Non-pigmented ciliary epithelial cell (primary cell): ENCODE measurements around the gene GLS.
"Not testable (repeated sequence)": the region's sequence is repeated elsewhere in the genome, so short reads cannot be mapped to it uniquely, and the experiment has no call there.

Experiments used
- DNase-seq: peaks from one replicate; pipeline ENCODE4 v3.0.0-alpha.2; 2010; ENCODE audit warnings: low read depth

Gene GLS

GRCh38 chr2:190856985-190857384, 23.6 kb upstream of the GLS start:
- DNase-seq, result no peak

DNA sequence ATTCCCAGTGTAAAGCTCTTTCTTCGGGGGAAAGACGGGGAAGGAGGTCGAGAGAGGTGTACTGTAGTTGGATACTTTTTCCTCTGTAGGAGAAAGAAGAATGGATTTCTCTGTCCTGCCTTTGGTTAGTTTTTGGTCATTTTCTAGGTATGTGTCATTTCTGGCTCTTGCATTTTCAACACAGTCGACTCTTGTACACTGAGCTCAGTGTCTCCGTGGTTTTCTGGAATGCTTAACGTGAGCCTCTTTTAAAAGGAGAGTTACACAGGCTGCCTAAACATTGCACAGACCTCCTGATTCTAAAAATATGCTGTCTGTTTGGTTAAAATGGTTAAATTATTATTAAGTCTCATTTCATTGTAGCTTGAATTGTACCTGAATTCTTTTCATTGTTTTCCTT, 21.8 kb upstream of the GLS start:
- no peak for DNase-seq

DNA sequence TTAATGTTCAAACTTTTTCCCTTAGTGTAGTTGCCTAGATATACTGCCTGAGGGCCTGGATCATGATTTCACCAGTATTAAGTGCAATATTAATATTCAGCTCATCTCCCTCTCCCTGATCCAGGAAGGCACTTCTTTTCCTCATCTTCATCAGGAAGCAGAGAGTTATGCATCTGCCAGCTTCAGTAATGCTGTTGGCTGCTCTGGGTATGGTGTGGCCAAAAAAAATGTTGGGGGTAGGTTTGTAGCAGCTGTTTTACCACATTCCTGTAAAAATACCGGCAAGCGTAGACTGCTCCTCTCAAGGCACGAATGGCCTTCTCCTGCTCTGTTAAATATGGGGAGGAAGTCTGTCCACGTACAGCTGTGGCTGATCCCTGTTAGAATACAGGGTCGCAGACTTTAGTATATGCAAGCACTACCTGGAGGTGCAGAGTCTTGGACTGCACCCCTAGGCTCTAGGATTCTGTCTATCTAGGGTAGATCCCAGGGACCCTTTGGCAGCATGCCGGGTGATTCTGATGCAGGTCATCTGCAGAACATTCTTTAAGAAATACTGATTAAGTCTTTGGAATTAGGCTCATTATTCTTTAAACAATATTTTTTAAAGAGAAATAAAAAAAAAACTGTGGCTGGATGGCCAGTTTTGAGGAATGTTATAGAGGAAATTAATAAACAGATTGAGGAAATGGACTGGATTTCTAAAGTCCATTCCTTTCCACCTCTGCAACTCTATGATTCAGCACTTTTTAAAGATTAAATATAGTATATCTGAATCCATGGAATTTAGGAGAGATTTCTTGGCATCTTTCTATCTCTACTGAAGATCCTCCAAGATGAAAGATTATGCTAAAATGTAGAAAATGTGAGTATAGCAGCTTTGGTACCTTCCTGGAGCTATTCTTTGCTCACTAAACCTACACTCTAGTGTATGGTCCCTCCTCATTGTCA, 21.0 kb upstream of the GLS start:
- DNase-seq, result no peak

DNA sequence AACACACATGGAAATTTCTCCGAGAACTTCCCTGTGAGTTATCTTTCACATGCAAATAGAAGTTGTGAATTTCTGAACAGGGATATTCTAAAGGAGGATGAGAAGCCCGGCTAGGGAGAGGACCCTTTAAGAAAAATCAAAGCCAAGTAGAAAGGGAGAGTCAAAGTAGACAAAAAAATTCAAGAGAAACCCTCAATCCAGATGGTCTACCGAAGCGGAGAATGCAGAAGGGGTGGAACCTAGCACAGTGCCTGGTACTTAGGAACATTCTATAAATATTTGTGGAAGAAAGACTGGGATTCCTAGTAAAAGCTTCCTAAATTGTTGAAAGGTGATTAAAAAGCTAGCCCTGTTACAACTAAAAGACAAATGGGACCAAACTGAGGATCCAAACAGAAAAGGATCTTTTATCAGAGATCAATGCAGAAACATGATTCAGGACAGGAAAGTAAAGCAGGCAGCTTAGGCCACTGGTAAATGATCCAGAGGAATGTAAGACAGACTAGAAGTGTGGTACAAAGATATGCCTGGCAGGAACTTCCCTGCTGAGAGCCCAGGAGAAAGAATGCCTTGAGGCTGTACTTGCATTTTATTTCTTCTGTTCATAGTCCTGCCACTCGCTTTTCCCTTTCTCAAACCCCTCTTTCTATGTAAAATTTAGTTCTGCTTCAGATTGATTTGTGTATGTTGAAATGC, 19.5 kb upstream of the GLS start:
- no peak for DNase-seq

GRCh38 chr2:190862128-190862527, 18.5 kb upstream of the GLS start:
- DNase-seq, result not testable (repeated sequence)

DNA sequence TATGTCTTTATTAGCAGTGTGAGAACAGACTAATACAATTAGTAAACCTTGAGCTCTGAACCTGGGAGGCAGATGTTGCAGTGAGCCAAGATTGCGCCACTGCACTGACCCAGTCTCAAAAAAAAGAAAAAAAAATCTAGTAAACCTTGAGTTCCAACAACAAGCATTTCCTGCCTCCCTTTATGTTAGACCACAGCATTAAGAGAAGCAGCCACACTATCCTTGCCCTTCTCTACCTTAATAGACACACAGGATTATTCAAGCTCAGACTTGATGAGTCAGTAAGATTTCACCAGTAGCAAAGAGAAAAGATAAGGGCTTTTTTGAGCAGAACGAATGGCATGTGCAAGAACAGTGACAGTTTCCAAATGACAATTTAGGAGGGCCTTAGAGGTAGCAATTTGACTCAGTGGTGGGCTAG, 18.0 kb upstream of the GLS start:
- no peak for DNase-seq

DNA sequence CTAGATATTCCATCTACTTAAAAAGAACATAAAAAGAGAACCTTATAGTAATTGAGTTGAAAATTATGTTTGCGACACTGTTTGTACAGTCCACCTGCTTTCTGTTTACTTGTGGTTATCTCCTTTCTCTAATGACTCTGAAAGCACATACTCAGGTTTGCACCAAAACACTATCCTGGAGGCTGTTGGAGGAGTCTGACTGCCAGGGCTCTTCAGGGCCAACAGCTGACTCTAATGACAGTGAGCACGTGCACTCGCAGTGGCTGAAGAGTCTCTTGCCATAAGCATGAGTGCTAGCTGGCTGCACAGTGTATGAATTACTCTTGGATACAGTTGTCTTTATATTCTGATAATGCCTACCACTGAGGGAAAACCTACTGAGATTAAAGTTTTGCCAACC, 16.7 kb upstream of the GLS start:
- no peak for DNase-seq

DNA sequence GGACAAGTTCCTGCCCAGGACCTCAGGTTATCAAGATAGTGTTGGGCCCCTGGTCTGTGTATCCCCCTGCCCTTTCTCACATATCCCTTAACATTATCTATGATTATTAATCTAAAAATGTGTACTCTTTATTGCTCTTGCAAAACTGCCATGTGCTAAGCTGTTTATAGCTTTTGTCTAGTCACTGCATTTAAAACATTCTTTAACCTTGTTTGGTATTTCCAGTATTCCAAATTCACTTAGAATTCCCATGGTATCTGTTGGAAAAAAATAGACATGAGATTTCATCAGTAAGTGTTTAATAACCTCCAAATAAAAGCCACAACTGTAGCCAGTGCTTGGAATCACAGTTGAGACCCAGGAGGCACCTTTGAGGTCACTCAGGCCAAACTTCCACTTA, 16.2 kb upstream of the GLS start:
- no peak for DNase-seq

GRCh38 chr2:190867212-190867611, 13.4 kb upstream of the GLS start:
- DNase-seq, result no peak

DNA sequence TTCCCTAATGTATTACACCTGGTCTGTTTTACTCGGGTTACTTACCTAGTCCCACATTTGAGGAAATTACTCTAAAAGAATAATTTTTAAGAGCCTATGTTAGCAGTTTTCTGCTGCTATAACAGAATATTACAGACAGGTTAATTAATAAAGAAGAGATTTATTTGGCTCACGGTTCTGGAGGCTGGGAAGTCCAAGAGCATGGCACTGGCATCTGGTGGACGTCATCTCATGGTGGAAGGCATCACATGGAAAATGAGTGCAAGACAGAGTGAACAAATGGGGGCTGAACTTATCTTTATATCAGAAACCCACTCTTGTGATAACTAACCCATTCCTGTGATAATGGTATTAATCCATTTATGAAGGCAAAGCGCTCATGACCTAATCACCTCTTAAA, 12.8 kb upstream of the GLS start:
- no peak for DNase-seq

- DNase-seq, result no peak
These were observed 10.9 kb upstream of the GLS start for GRCh38 chr2:190869721-190870120.

DNA sequence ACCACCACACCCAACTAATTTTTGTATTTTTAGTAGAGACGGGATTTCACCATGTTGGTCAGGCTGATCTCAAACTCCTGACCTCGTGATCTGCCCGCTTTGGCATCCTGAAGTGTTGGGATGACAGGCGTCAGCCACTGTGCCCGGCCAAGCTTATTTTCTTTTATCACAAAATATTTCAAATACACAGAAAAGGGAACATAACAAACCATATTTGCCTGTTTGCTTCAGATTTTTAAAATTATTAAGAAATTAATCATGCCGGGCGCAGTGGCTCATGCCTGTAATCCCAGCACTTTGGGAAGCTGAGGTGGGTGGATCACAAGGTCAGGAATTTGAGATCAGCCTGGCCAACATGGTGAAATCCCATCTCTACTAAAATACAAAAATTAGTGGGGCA, 7.2 kb upstream of the GLS start:
- not testable (repeated sequence) for DNase-seq

GRCh38 chr2:190875891-190876290, 4.7 kb upstream of the GLS start:
- DNase-seq, result no peak

GRCh38 chr2:190876631-190877030, 4.0 kb upstream of the GLS start:
- no peak for DNase-seq

DNA sequence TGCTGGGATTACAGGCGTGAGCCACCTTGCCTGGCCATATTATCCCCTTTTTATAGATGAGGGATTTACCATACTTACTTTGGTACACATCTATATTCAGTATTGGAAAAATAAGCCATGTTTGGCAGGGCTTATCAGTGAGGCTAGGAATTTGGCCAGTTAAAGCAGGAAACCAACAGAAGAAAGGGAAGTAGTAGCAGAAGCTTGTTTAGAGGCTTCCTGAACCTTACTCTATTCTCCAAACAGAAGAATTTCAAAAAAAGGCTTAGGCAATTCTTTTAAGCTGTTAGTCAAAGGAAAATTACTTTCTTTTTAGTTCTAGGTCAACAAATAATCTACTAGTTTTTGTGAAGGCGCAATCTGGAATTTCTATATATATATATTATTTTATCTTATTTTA, 3.2 kb upstream of the GLS start:
- no peak for DNase-seq

DNA sequence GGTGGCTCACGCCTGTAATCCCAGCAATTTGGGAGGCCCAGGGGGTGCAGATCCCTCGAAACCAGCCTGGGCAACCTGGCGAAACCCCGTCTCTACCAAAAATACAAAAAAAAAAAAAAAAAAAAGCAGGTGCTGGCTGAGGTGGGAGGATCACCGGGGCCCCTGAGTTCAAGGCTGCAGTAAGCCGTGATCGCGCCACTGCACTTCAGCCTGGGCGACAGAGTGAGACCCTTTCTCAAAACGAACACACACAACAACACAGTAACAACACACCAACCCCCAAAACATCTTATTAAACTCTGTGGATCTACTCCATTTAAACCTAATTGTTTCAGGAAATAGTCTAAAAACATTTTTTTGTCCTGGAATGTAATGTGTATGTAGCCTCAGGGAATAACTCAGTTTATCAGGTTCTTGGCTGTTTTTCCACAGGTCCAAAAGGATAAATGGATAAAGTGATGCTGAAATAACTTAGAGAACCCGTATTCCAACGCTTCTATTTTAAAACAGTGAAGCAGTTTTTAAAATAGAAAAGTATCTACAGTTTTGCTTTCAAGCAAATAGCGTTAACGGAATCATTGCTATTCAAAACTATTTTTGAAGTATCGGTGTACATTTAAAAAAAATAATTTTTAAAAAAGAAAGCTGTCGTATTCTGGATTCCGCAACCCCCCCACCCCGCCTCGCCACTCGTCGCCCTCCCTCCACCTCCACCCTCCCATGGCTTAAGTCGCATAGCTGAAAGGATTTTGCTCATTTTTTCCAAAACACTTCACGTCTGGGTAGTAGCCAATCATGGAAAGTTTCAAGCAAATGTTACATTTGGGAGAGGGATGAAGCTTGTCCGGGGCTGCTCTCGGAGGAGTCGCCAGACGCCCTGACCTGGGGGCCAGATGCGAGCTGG, 895 bp upstream of the GLS start:
- no peak for DNase-seq

- no peak for DNase-seq
These were observed 520 bp downstream of the GLS start for GRCh38 chr2:190881084-190881597.

- DNase-seq, result no peak
These were observed 1.2 kb downstream of the GLS start for GRCh38 chr2:190881598-190882410.

DNA sequence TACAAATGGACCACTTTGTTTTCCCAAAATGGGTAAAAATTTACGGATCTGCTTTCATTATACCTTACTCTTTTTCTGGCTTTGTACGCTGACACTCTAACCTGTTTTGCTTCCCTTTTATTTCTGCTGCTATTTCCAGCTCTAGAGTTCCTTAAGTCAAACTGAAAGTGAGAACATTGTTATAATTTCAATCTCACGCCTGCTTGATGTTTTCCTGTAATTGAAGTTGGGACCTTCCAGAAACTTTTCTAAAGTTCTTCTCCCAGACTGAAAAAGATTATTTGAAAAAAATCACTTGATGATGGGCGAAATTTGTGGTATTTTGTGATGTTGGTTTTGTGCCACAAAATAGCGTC, 1.8 kb downstream of the GLS start:
- no peak for DNase-seq

DNA sequence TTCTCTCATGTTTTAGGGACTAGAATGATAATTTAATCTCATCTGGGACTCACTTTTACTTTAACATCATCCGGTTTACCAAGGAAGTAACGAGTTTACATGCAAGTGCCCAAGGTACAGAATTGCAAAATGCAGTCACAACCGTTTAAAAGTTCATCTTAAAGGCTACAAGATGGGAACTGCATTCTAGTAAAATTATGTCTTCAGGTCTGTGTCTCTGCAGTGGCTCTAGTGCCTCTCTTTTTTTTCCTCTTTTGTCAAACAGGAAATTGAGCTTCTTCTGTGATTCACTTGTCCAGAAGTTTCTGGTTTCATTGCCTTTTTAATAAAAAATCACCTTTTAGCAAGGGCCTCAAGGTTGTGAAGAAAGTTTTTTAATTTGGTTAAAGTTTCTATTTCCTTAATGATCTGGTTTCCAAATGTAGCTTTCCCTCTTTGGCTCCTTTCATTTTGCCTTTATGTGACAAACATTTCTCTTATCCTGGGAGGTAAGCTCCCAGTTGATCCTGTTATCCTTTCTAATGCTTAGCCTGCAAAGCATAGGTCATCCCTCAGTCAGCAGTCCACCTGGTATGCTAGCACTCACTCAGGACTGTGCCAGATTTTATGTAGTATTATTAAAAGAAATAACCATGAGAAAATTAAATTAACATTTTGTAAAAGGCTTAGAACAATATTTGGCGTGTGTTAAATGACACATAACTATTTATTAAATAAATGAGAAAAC, 2.4 kb downstream of the GLS start:
- no peak for DNase-seq

DNA sequence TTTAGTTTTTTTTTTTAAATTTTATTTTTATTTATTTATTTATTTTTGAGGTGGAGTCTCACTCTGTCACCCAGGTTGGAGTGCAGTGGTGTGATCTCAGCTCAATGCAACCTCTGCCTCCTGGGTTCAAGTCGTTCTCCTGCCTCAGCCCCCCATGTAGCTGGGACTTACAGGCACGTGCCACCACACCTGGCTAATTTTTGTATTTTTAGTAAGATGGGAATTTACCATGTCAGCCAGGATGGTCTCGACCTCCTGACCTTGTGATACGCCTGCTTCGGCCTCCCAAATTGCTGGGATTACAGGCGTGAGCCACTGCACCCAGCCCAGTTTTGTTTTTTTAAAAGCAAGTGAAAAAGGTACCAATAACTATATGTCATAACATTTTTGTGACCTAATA, 5.2 kb downstream of the GLS start:
- DNase-seq, result not testable (repeated sequence)
